Adrenal gland (tissue), 5 donors: ENCODE results near the gene STK32A.

Experiments used
- CTCF ChIP-seq, 6 experiments: fragments of 450-650 bp in 4 of 6; fragments of 200-600 bp in 2 of 6; sonication (generic) in 1 of 6; IDR thresholded peaks; 1 replicate in 5 of 6; 2 replicates in 1 of 6; pipeline versions ENCODE4 v1.5.1 to v1.8.0; 2016 to 2021; ENCODE audit warnings: antibody characterized with exemption in 6 of 6, mild to moderate bottlenecking in 2 of 6, moderate library complexity in 1 of 6
- POLR2A ChIP-seq, 2 donors: fragments of 450-650 bp; IDR thresholded peaks; one replicate each; pipeline ENCODE4 v1.6.1; 2017; ENCODE audit warnings: antibody characterized with exemption in 2 of 2, mild to moderate bottlenecking in 2 of 2, moderate library complexity in 1 of 2
- donor health status: DM: no; HTN: no; CAD: no.

DNA sequence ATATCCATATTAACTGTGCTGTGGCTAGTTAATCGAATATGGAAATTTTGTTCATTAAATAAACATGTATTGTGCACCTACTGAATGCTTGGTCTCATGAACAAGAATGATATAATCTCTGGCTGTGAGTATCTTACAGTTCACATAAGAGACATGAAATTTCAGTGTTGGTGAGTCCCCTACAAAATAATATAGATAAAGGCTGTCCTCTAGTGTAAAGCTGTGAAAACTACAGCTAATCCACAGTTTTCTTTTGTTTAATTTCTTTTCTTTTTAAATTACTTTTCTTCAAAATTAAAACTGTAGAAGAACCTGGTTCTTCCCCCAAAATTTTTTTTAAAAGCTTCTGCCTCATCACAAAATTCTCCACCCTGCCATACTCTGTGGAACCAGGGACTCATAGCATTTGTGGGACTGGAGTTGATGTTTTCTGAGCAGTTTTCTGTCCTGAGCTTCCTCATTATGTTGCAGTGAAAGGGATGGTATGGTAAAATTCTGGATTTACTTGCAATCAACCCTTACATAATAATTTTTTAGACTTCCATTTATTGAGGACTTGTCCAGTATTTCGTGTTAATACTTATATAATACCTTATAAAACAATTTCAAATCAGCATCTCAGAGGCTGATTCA lies 135.0 kb downstream of the STK32A start:
- TF ChIP-seq CTCF (IDR thresholded peaks at IDR 0.05): peak; percentile 38 to 86 (median 76)
- TF ChIP-seq POLR2A (IDR thresholded peaks at IDR 0.05): no peak
